ENCODE results near the gene LRRC45.

The LRRC45 gene

DNA sequence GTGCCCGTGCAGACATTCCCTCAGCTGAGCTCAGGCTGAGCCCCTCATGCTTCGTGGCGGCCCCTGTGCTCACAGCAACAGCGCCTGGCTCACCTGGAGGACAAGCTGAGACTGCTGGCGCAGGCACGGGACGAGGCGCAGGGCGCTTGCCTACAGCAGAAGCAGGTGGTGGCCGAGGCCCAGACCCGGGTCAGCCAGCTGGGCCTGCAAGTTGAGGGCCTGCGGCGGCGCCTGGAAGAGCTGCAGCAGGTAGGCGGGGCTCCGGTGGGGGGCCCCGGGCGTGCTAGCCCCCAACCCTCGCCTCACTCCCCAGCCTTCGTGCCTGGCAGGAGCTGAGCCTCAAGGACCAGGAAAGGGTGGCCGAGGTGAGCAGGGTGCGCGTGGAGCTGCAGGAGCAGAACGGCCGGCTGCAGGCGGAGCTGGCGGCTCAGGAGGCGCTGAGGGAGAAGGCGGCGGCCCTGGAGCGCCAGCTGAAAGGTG, 6.9 kb downstream of the LRRC45 start:
- peak overlapping the region; percentile 97 for H3K27ac ChIP-seq
- TF ChIP-seq ZFX (IDR thresholded peaks at IDR 0.05): no peak
- TF ChIP-seq, protein P1, sequence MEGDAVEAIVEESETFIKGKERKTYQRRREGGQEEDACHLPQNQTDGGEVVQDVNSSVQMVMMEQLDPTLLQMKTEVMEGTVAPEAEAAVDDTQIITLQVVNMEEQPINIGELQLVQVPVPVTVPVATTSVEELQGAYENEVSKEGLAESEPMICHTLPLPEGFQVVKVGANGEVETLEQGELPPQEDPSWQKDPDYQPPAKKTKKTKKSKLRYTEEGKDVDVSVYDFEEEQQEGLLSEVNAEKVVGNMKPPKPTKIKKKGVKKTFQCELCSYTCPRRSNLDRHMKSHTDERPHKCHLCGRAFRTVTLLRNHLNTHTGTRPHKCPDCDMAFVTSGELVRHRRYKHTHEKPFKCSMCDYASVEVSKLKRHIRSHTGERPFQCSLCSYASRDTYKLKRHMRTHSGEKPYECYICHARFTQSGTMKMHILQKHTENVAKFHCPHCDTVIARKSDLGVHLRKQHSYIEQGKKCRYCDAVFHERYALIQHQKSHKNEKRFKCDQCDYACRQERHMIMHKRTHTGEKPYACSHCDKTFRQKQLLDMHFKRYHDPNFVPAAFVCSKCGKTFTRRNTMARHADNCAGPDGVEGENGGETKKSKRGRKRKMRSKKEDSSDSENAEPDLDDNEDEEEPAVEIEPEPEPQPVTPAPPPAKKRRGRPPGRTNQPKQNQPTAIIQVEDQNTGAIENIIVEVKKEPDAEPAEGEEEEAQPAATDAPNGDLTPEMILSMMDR (conservative IDR thresholded peaks at IDR 0.05): no peak

DNA sequence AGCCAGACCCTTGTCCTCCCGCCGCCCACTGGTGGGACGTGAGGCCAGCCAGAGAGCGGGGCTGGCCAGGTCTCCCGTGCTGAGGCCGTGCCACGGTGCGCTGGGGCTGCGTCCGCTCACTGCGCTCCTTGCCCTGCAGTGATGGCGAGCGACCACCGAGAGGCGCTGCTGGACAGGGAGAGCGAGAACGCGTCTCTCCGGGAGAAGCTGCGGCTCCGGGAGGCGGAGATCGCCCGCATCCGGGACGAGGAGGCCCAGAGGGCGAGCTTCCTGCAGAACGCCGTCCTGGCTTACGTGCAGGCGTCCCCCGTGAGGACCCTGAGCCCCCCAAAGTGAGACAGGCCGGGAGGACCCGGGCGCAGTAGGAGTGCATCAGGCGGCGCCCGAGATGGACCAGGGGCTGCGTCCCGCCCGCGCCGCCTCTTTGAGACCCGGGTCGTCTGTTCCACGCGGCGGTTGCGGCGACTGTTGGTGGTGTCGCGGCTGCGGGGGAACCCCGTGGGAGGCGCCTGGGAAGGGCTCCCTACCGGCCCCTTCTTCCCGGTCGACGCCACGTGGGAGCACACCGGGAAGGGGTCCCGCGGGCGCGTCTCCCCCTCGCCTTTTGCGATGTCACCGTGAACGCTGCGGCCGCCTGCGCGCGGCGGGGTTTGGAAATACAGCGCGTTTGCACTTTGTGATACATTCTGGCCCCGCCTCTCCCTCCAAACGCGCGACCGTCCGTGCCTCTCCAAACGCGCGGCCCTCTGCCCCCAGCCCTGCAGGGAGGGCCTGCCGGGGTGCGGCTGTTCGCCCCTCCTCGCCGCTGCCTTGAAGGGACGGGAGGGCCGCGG, 7.6 kb downstream of the LRRC45 start:
- TF ChIP-seq, protein P1 (conservative IDR thresholded peaks at IDR 0.05): peak; percentile 90
- no peak; the same call in 1 of the 2 replicates for TF ChIP-seq ZFX (IDR thresholded peaks at IDR 0.05)

DNA sequence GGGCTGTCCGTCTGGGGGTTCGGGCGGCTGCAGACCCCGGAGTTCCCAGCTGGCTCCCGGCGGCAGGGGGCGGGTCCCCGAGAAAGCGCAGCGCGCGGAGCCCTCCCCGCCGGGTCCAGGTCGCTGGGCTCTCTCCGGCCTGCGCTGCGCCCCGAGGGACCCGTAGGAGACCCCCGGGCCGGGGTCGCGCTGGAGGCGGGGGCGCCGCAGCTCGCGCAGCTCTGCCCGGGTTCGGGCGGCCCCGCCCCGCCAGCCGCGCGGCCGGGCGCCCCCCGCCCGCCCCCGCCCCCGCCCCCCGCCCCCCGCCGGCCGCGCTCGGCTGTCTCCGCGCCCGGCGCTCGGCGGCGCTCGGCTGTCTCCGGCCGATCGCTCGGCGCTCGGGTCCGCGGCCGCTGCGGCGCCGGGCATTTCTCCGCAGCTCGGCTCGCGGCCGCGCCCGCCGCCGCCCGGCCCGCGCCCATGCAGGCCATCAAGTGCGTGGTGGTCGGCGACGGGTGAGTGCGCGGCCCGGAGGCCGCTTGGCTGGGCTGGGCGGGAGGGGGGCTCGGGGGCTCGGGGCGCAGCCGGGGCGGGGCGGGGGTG, 8.3 kb downstream of the LRRC45 start, which contains the start of gene RAC3:
TSS of gene RAC3 (plus strand) at position 376 of the 582 bp plus-strand sequence. CDS start at position 460, 84 bp downstream.
- H3K27ac ChIP-seq: peak within 1 kb of the TSS; percentile 97
- no peak for TF ChIP-seq ZFX (IDR thresholded peaks at IDR 0.05)
- TF ChIP-seq, protein P1 (conservative IDR thresholded peaks at IDR 0.05): no peak

More for the DNA sequence above, 7.6 kb downstream of the LRRC45 start:
- H3K27ac ChIP-seq: peak overlapping the region; percentile 97

DNA sequence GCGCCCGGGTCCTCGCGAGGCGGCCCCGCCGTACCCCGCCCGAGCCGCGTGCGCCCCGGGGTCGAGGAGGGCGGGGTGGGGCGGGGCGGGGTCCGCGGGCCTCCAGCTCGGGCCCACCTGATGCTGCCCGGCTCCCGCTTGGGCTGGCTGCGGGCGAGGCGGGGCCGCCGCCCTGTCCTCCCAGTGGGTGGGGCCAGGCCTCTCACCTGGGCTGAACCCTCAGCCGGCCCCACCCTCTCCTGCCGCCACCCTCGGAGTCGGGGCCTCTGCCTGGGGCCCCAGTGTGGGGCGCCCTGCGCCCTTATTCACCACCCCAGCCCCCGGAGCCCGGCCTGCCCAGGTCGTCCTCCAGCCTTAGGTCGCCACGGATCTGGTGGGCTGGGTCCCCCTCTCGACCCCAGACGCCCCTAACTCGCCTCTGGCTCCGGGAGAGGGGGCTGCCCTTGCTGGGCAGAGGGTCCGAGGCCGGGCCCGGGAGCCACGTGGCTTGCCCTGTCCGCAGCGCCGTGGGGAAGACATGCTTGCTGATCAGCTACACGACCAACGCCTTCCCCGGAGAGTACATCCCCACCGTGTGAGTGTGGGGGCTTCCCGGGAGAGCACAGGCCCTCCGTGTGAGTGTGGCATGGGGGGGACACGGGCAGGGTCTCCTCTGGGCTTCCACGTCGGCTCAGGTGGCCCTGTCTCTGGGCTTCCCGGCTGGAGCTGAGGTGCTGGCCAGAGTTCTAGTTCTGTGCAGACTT, 9.0 kb downstream of the LRRC45 start:
- TF ChIP-seq ZFX (IDR thresholded peaks at IDR 0.05): no peak
- H3K27ac ChIP-seq: peak overlapping the region; percentile 97

DNA sequence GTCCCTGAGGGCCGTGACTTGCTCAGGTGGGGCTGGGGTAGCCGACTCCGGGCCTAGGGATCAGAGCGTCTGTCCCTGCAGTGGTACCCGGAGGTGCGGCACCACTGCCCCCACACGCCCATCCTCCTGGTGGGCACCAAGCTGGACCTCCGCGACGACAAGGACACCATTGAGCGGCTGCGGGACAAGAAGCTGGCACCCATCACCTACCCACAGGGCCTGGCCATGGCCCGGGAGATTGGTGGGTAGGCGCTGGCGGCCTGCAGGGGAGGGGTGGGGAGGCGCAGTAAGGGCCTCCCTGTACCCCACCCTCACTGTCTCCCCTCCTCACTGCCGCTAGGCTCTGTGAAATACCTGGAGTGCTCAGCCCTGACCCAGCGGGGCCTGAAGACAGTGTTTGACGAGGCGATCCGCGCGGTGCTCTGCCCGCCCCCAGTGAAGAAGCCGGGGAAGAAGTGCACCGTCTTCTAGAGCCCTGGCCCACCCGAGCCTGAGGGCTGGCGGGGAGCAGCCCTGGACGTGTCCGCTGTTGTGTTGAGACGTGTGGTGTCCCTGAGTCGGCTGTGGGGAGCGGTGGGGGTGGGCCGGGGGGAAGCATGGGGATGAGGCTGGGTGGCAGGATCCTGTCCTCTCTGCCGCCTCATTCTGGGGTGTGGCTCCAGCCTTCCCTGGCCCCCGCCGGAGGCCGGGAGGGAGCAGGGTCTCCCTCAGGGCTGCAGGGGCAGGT, 10.4 kb downstream of the LRRC45 start:
- no peak for TF ChIP-seq ZFX (IDR thresholded peaks at IDR 0.05)
- TF ChIP-seq, protein P1 (conservative IDR thresholded peaks at IDR 0.05): no peak
- no peak overlapping the region; the same call in 1 of the 2 replicates for H3K27ac ChIP-seq

DNA sequence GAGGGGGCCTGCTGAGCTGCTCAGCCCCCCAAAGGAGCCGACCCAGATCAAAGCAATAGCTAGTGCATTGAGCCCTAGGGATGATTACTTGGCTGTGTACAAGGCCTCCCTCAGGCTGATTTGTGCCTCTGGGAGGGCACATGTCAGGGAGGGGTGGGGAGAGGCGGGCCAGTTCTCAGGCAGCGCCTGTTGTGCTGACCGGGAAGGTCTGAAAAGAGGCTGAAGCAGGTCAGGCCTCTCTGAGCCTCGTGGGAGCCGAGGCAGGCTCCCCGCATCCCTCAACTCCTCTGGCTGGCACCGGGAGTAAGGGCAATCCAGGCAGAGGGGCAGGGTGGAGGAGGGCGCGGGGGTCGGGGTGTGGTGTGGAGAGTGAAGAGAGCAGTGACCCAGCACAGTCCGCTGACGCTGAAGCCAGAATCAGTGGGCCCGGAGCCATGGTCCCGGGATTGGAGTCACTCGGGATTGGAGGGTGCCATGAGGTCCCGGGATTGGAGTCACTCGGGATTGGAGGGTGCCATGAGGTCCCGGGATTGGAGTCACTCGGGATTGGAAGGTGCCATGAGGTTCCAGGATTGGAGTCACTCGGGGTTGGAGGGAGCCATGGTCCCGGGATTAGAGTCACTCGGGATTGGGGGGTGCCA, 11.4 kb downstream of the LRRC45 start:
- H3K27ac ChIP-seq: no peak overlapping the region

More for the DNA sequence above, 11.4 kb downstream of the LRRC45 start:
- TF ChIP-seq ZFX (IDR thresholded peaks at IDR 0.05): no peak
- TF ChIP-seq, protein P1 (conservative IDR thresholded peaks at IDR 0.05): no peak
